Lower lobe of right lung (tissue), 2 donors: ENCODE results near the gene EPHA2. TPM values are rescaled to one million over a fixed set of nuclear protein-coding genes. Genes with fewer than 3 reads are reported as not detected.

Experiments used
- ATAC-seq, 2 donors: fragments of 200-7000 bp; cut with Tn5 transposase; one replicate each; pipeline ENCODE4 v1.9.1; 2020 to 2022; ENCODE audit warnings: mild to moderate bottlenecking in 2 of 2, moderate library complexity in 2 of 2
- DNase-seq: peaks from one replicate; pipeline ENCODE4 v3.0.0-alpha.2; 2020
- H3K27ac ChIP-seq: fragments of 200-600 bp; one replicate; pipeline ENCODE4 v1.8.0; 2022
- H3K27me3 ChIP-seq: fragments of 200-600 bp; one replicate; pipeline ENCODE4 v1.8.0; 2022; ENCODE audit warnings: low read depth
- H3K36me3 ChIP-seq: fragments of 200-600 bp; one replicate; pipeline ENCODE4 v1.8.0; 2022; ENCODE audit warnings: mild to moderate bottlenecking
- H3K4me1 ChIP-seq: fragments of 200-600 bp; one replicate; pipeline ENCODE4 v1.8.0; 2022
- H3K4me3 ChIP-seq: fragments of 200-600 bp; one replicate; pipeline ENCODE4 v1.8.0; 2022; ENCODE audit warnings: mild to moderate bottlenecking
- H3K9me3 ChIP-seq: fragments of 200-600 bp; one replicate; pipeline ENCODE4 v1.8.0; 2022
- CTCF ChIP-seq: fragments of 200-600 bp; IDR thresholded peaks from one replicate; pipeline ENCODE4 v1.8.0; 2022; ENCODE audit warnings: antibody characterized with exemption, mild to moderate bottlenecking
- intact Hi-C: fragments of 100-400 bp; cut with DNase I; formaldehyde crosslinking; loops from one replicate; pipeline ENCODE4 v1.11.0; 2022
- total RNA-seq: library from RNA; stranded (reverse); fragmentation: NEBNext Ultra II Directional; extraction: Animal tissue kit (Norgen Biotek cat#: 25700); gene quantifications from one replicate; pipeline ENCODE4 v1.2.1, GENCODE V29; 2021
- donor health status: DM: no; HTN: yes; CAD: no; lungs with severe emphysema.

The EPHA2 gene
- total RNA-seq, 1 donor from 2014 or later: 20.4 TPM

GRCh38 chr1:16134066-16134801, 21.6 kb downstream of the EPHA2 start:
- H3K4me3 ChIP-seq: no peak overlapping the region
- no peaks in the 10 kb centered on the region for H3K9me3 ChIP-seq
- no peak for TF ChIP-seq CTCF
- peaks cover 86% of the 10 kb centered on the region for H3K36me3 ChIP-seq
- H3K27ac ChIP-seq: no peak overlapping the region
- DNase-seq (no peak), ATAC-seq (no peak)
- H3K4me1 ChIP-seq: peaks cover 9% of the 10 kb centered on the region
- intact Hi-C loops: no loop called here
- H3K27me3 ChIP-seq: no peaks in the 10 kb centered on the region

GRCh38 chr1:16133007-16133961, 22.6 kb downstream of the EPHA2 start:
- no peak for TF ChIP-seq CTCF
- intact Hi-C loops: no loop called here
- ATAC-seq (no peak), DNase-seq (no peak)
- Histone ChIP-seq H3K27me3 (no peaks in the 10 kb centered on the region), H3K36me3 (peaks cover 91% of the 10 kb centered on the region), H3K27ac (no peak overlapping the region), H3K4me3 (no peak overlapping the region), H3K9me3 (no peaks in the 10 kb centered on the region), H3K4me1 (no peaks in the 10 kb centered on the region)

GRCh38 chr1:16132325-16132785, 23.5 kb downstream of the EPHA2 start:
- Histone ChIP-seq H3K36me3 (peaks cover 91% of the 10 kb centered on the region), H3K27ac (no peak overlapping the region), H3K4me1 (no peaks in the 10 kb centered on the region), H3K4me3 (no peak overlapping the region), H3K9me3 (no peaks in the 10 kb centered on the region), H3K27me3 (no peaks in the 10 kb centered on the region)
- TF ChIP-seq CTCF: no peak
- intact Hi-C loops: no loop called here
- ATAC-seq (no peak), DNase-seq (no peak)

GRCh38 chr1:16131636-16132324, 24.1 kb downstream of the EPHA2 start:
- no peaks in the 10 kb centered on the region for H3K27me3 ChIP-seq
- intact Hi-C loops: no loop called here
- no peaks in the 10 kb centered on the region for H3K9me3 ChIP-seq
- peak in 1 of 2 donors; percentile 8 for ATAC-seq
- DNase-seq: no peak
- H3K4me1 ChIP-seq: no peaks in the 10 kb centered on the region
- peaks cover 91% of the 10 kb centered on the region for H3K36me3 ChIP-seq
- no peak overlapping the region for H3K4me3 ChIP-seq
- no peak overlapping the region for H3K27ac ChIP-seq
- no peak for TF ChIP-seq CTCF

GRCh38 chr1:16130827-16131226, 25.0 kb downstream of the EPHA2 start:
- intact Hi-C loops: no loop called here

More at GRCh38 chr1:16130827-16131226, 25.0 kb downstream of the EPHA2 start:
- H3K9me3 ChIP-seq: no peaks in the 10 kb centered on the region
- H3K4me1 ChIP-seq: no peaks in the 10 kb centered on the region
- ATAC-seq (no peak), DNase-seq (no peak)
- no peak overlapping the region for H3K27ac ChIP-seq
- peaks cover 94% of the 10 kb centered on the region for H3K36me3 ChIP-seq
- no peak for TF ChIP-seq CTCF
- H3K27me3 ChIP-seq: no peaks in the 10 kb centered on the region
- no peak overlapping the region for H3K4me3 ChIP-seq
